Measurements from ENCODE around the gene KAT6B. TPM values are rescaled to one million over a fixed set of nuclear protein-coding genes. Genes with fewer than 3 reads are reported as not detected.

KAT6B gene
- total and polyA plus RNA-seq, 7 donors, result 5.8 to 77.0 (median 49.9) TPM

- whole genome bisulfite sequencing, 2 donors, result 82 to 84% methylated on average over 8 of the region's 8 CpGs
- intact Hi-C loops (cut with DNase I), result loop anchor here (5.0 kb wide), 1 partner anchor 191 kb away; the partner anchor contains the start of gene KAT6B
- no peak for DNase-seq
- Histone ChIP-seq H3K27me3 (no peaks in the 10 kb centered on the region), H3K36me3 (peaks cover 0 to 32% (median 16%) of the 10 kb centered on the region in 4 donors), H3K4me1 (peaks cover 0 to 20% (median 14%) of the 10 kb centered on the region in 4 donors), H3K4me3 (no peak overlapping the region), H3K27ac (no peak overlapping the region), H3K9me3 (no peaks in the 10 kb centered on the region)
- TF ChIP-seq CTCF (IDR thresholded peaks at IDR 0.05) (no peak), POLR2A (IDR thresholded peaks at IDR 0.05) (no peak), EP300 (IDR thresholded peaks at IDR 0.05) (no peak), POLR2AphosphoS5 (IDR thresholded peaks at IDR 0.05) (no peak)
Observed at GRCh38 chr10:75018686-75019307, 192.4 kb downstream of the KAT6B start.

- H3K9me3 ChIP-seq, result no peaks in the 10 kb centered on the region
Observed at GRCh38 chr10:75019370-75019769, 193.0 kb downstream of the KAT6B start.

GRCh38 chr10:75020168-75020567 is 193.8 kb downstream of the KAT6B start:
- H3K9me3 ChIP-seq, result no peaks in the 10 kb centered on the region
- no peak overlapping the region for H3K4me3 ChIP-seq
- TF ChIP-seq EP300 (IDR thresholded peaks at IDR 0.05), result no peak
- no peak for TF ChIP-seq POLR2A (IDR thresholded peaks at IDR 0.05)
- no peak for TF ChIP-seq POLR2AphosphoS5 (IDR thresholded peaks at IDR 0.05)
- TF ChIP-seq CTCF (IDR thresholded peaks at IDR 0.05), result no peak
- DNase-seq, result no peak
- H3K4me1 ChIP-seq, result peaks cover 0 to 20% (median 14%) of the 10 kb centered on the region in 4 donors
- intact Hi-C loops (cut with DNase I), result loop anchor here (5.0 kb wide), 1 partner anchor 82 kb away; no protein-coding TSS in a partner anchor
- no peaks in the 10 kb centered on the region for H3K27me3 ChIP-seq
- H3K36me3 ChIP-seq, result peaks cover 0 to 45% (median 20%) of the 10 kb centered on the region in 4 donors
- 84 to 88% methylated on average over 6 of the region's 6 CpGs for WGBS, 2 donors
- no peak overlapping the region for H3K27ac ChIP-seq

More at GRCh38 chr10:75019370-75019769, 193.0 kb downstream of the KAT6B start:
- no peaks in the 10 kb centered on the region for H3K27me3 ChIP-seq
- intact Hi-C loops (cut with DNase I), result loop anchor here (5.0 kb wide), 1 partner anchor 192 kb away; the partner anchor contains the start of gene KAT6B
- no peak for DNase-seq
- TF ChIP-seq POLR2AphosphoS5 (IDR thresholded peaks at IDR 0.05) (no peak), CTCF (IDR thresholded peaks at IDR 0.05) (peak in 2 of 4 experiments; percentile 19 to 20), POLR2A (IDR thresholded peaks at IDR 0.05) (no peak)
- H3K27ac ChIP-seq, result no peak overlapping the region
- H3K4me3 ChIP-seq, result no peak overlapping the region
- WGBS, 2 donors, result 44 to 45% methylated on average over 2 of the region's 2 CpGs
- peaks cover 0 to 38% (median 16%) of the 10 kb centered on the region in 4 donors for H3K36me3 ChIP-seq
- H3K4me1 ChIP-seq, result peaks cover 0 to 20% (median 14%) of the 10 kb centered on the region in 4 donors

DNA sequence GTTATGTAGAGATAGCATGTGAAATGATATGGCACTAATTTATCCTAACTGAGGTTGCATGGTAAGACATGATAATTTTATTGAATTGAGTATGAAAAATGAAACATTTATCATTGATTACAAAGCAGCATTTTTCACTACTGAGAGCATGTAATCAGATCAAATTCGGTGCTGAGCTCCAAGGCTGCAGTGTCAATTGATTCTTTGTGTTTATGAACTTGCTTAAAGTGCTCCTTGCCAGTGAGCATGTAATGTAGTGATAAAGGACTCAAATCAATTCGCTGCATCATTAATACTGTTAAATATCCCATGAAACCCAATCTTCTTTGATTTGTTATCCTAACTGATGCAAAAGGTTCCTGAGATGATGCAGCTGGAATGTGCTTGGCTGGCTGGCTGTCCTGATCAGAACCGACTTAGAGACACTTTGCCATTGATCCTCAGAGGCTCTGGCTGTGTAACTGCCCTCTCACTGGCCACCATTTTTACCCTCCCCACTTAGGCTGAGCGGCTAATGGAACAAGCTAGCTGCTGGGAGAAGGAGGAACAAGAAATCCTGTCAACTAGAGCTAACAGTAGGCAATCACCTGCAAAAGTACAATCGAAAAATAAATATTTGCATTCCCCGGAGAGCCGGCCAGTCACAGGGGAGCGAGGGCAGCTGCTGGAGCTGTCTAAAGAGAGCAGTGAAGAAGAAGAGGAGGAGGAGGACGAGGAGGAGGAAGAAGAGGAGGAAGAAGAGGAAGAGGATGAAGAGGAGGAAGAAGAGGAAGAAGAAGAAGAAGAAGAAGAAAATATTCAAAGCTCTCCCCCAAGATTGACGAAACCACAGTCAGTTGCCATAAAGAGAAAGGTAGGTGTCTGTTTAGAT is 195.2 kb downstream of the KAT6B start:
- WGBS, 2 donors, result 25 to 61% methylated on average over 10 of the region's 10 CpGs
- Histone ChIP-seq H3K27me3 (no peaks in the 10 kb centered on the region), H3K36me3 (peaks cover 0 to 60% (median 26%) of the 10 kb centered on the region in 4 donors), H3K27ac (no peak overlapping the region), H3K4me3 (no peak overlapping the region), H3K4me1 (peaks cover 0 to 6% (median 3%) of the 10 kb centered on the region in 4 donors), H3K9me3 (no peaks in the 10 kb centered on the region)
- intact Hi-C loops (cut with DNase I), result loop anchor here (2.0 to 5.0 kb wide), 2 partner anchors 81 to 755 kb away; no protein-coding TSS in a partner anchor
- TF ChIP-seq POLR2AphosphoS5 (IDR thresholded peaks at IDR 0.05) (no peak), CTCF (IDR thresholded peaks at IDR 0.05) (no peak), POLR2A (IDR thresholded peaks at IDR 0.05) (no peak), EP300 (IDR thresholded peaks at IDR 0.05) (no peak)
- no peak for DNase-seq

All from sigmoid colon (tissue), 7 donors.